K562 (cell line): ENCODE measurements around the gene ZNF200. TPM values are rescaled to one million over a fixed set of nuclear protein-coding genes. Genes with fewer than 3 reads are reported as not detected.

ENCODE experiments used
- CEBPB ChIP-seq: fragments of 450-650 bp; IDR thresholded peaks from 2 replicates; pipeline ENCODE4 v1.6.1; 2016; ENCODE audit warnings: missing genetic modification characterization, missing compliant biosample characterization
- ETS1 ChIP-seq: conservative IDR thresholded peaks from 2 replicates; pipeline ENCODE4 v1.6.1; 2011; ENCODE audit warnings: low read depth, mild to moderate bottlenecking, low read length; ENCODE audit not compliant: control insufficient read depth
- FOXK1 ChIP-seq: sonication (generic); formaldehyde crosslinking; IDR thresholded peaks from 2 replicates; pipeline ENCODE4 v1.8.0; 2022; ENCODE audit warnings: missing genetic modification reagents, mild to moderate bottlenecking, borderline replicate concordance
- KLF10 ChIP-seq: fragments of 250-450 bp; sonication (Bioruptor Pico); IDR thresholded peaks from 2 replicates; pipeline ENCODE4 v1.6.1; 2021; ENCODE audit warnings: matching md5 sums
- LEF1 ChIP-seq: fragments of 450-650 bp; IDR thresholded peaks from 2 replicates; pipeline ENCODE4 v1.6.1; 2016; ENCODE audit warnings: mild to moderate bottlenecking
- MAX ChIP-seq: sonication (generic); formaldehyde crosslinking; IDR thresholded peaks from 2 replicates; pipeline ENCODE4 v1.9.0; 2022; ENCODE audit warnings: mild to moderate bottlenecking, missing genetic modification reagents
- POLR2A ChIP-seq: fragments of 450-650 bp; conservative IDR thresholded peaks from 2 replicates; pipeline ENCODE4 v1.6.1; 2016
- PYGO2 ChIP-seq: fragments of 450-650 bp; IDR thresholded peaks from 2 replicates; pipeline ENCODE4 v1.6.1; 2016; ENCODE audit warnings: mild to moderate bottlenecking, missing genetic modification characterization, moderate library complexity, missing compliant biosample characterization
- SRSF3 ChIP-seq: fragments of 200-400 bp; formaldehyde crosslinking; IDR thresholded peaks from 2 replicates; pipeline ENCODE4 v1.6.1; 2016; ENCODE audit warnings: mild to moderate bottlenecking, low read length, moderate library complexity; ENCODE audit not compliant: insufficient read depth
- TBP ChIP-seq: optimal IDR thresholded peaks from 2 replicates; pipeline ENCODE3; 2011; ENCODE audit warnings: low read depth, low read length, improper control_type of control experiment
- TFAP4 ChIP-seq: sonication (generic); formaldehyde crosslinking; IDR thresholded peaks from 2 replicates; pipeline ENCODE4 v1.8.0; 2022; ENCODE audit warnings: missing genetic modification reagents, mild to moderate bottlenecking, moderate library complexity, borderline replicate concordance
- THRB ChIP-seq: fragments of 450-650 bp; formaldehyde crosslinking; conservative IDR thresholded peaks from 2 replicates; pipeline ENCODE4 v1.4.0; 2022; ENCODE audit warnings: mild to moderate bottlenecking, missing genetic modification characterization
- ZBTB11 ChIP-seq, 3 experiments: fragments of 200-800 bp in 1 of 3; fragments of 250-450 bp in 1 of 3; fragments of 450-650 bp in 1 of 3; sonication (Bioruptor Pico) in 1 of 3; sonication (Bioruptor generic) in 1 of 3; formaldehyde crosslinking in 1 of 3; IDR thresholded peaks; 2 replicates each; pipeline versions ENCODE4 v1.6.1 to v1.8.0; 2016 to 2022; ENCODE audit warnings: mild to moderate bottlenecking in 2 of 3, missing genetic modification characterization in 2 of 3, missing compliant biosample characterization in 1 of 3, moderate library complexity in 1 of 3
- ZBTB26 ChIP-seq: fragments of 450-650 bp; formaldehyde crosslinking; IDR thresholded peaks from 2 replicates; pipeline ENCODE4 v1.4.0; 2022; ENCODE audit warnings: missing genetic modification characterization
- ZNF280A ChIP-seq: fragments of 450-650 bp; IDR thresholded peaks from 2 replicates; pipeline ENCODE4 v1.6.1; 2018; ENCODE audit warnings: mild to moderate bottlenecking, low read depth; ENCODE audit not compliant: partially characterized antibody
- ZNF79 ChIP-seq: fragments of 250-450 bp; sonication (Bioruptor Pico); IDR thresholded peaks from 2 replicates; pipeline ENCODE4 v1.4.0; 2020; ENCODE audit warnings: low read depth, mild to moderate bottlenecking, moderate library complexity
- polyA plus RNA-seq, 8 experiments: library from polyadenylated mRNA; depleted of rRNA in 4 of 8; stranded (reverse) in 5 of 8; unstranded in 3 of 8; fragments of >200 nt; fragmentation: Nextera tagmentation in 2 of 8; fragmentation: Illumina TruSeq in 1 of 8; extraction: Ambion mirVana in 2 of 8; extraction: Trizol in 1 of 8; gene quantifications; 2 replicates each; pipeline versions ENCODE4 v1.2.1 to v1.2.3, GENCODE V29; 2011 to 2014; ENCODE audit warnings: inconsistent platforms in 1 of 8, missing spikeins in 1 of 8
- total RNA-seq, 7 experiments: library from RNA; depleted of rRNA in 6 of 7; stranded (reverse); fragments of >200 nt in 6 of 7; fragmentation: Illumina TruSeq in 2 of 7; extraction: Trizol in 2 of 7; gene quantifications; 2 replicates each; pipeline versions ENCODE4 v1.2.1 to v1.2.3, GENCODE V29; 2011 to 2021; ENCODE audit warnings: low replicate concordance in 1 of 7

The ZNF200 gene
- total and polyA plus RNA-seq, 9 of the 15 experiments (the other 6 are each of a cell fraction or from before 2014, with no cell fraction given) = 4.8 to 14.5 (median 9.2) TPM

- TF ChIP-seq ZNF280A (no peak), ZBTB11 (CRISPR knock-in tag; IDR thresholded peaks at IDR 0.05) (no peak), ZBTB26 (no peak), MAX (CRISPR knock-in tag) (no peak), LEF1 (0 out of 2 replicates have a peak, but pooled peaks have one; percentile 16), ZNF79 (no peak), TFAP4 (CRISPR knock-in tag) (peak; percentile 42), POLR2A (no peak), FOXK1 (CRISPR knock-in tag) (no peak), TBP (no peak), ETS1 (no peak), THRB (no peak), SRSF3 (no peak), CEBPB (no peak), PYGO2 (tag) (no peak), KLF10 (CRISPR knock-in tag) (no peak)
Measured at GRCh38 chr16:3173892-3174617, 60.9 kb downstream of the ZNF200 start (continued).
